Activated naive CD4-positive, alpha-beta T cell treated with anti-CD3 and anti-CD28 coated beads, Interleukin-2, amount 10 ng/mL, durations not matched to agents 7 days and 5 days (primary cell): ENCODE data around the gene DOK3.

Experiments
- CTCF ChIA-PET: fragments of 350-600 bp; sonication (Branson Sonifier 250); formaldehyde crosslinking; loops from one replicate; lab custom pipeline; 2021; ENCODE audit warnings: antibody characterized with exemption; lab: Charles Lee
- DNase-seq: peaks from one replicate; pipeline ENCODE4 v3.0.0-alpha.2; 2020
- H3K27ac Mint-ChIP-seq: one replicate; pipeline ENCODE4 v1.8.0; 2021; ENCODE audit warnings: mild to moderate bottlenecking, moderate library complexity, mixed read lengths
- H3K27me3 Mint-ChIP-seq: one replicate; pipeline ENCODE4 v1.8.0; 2021; ENCODE audit warnings: mild to moderate bottlenecking, mixed read lengths
- H3K36me3 Mint-ChIP-seq: one replicate; pipeline ENCODE4 v1.8.0; 2021; ENCODE audit warnings: mixed read lengths
- H3K4me1 Mint-ChIP-seq: one replicate; pipeline ENCODE4 v1.8.0; 2021; ENCODE audit warnings: mixed read lengths
- H3K4me3 Mint-ChIP-seq: one replicate; pipeline ENCODE4 v1.8.0; 2021; ENCODE audit warnings: mild to moderate bottlenecking, moderate library complexity, mixed read lengths
- H3K9me3 Mint-ChIP-seq: one replicate; pipeline ENCODE4 v1.8.0; 2021; ENCODE audit warnings: mixed read lengths

The DOK3 gene

DNA sequence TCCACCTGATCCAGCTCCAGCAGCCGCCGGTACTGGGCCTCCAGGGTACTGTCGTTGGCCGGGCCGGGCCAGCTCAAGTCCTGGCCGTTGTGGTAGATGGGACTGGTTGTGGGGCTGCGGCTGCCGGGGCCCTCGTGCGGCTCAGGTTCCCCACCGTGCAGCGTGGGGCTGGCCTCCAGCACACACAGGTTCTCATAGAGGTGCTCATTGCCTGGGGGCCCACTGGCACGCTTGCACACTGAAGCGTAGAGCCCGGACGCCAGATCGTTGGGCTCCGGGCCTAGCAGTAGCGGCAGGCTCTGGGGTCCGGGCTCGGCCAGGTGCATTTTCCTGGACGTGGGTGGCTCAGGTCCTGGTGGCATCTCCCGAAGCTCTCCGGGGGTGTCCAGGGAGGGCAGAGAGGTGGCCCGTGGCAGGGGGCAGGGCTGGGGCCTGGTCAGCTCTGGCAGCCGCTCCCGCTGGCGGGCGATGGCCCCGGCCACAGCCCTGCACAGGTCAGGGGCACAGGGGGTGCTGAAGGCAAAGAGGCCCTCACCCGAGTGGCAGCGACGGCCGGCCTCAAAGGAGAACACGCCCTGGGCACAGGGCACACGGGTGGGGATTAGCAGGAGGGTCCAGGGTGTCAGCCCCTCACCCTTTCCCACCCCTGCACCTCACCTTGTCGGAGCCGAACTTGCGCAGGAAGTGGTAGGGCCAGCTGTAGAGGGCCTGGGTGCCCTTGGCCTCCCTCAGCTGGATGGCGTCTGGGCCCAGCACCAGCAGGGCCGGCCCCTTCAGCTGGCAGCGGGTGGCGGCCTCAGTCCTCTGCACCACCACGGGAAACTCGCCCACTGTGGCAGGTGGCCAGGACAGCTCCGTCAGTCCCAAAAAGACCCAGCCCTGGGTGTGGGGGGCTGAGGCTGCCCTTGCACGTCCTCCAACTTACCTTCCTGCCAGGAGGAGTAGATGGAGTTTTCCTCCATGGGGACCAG lies 5.3 kb downstream of the DOK3 start:
- CTCF ChIA-PET: interaction anchor here (0.6 to 7.6 kb wide), 5 partner anchors 12 to 115 kb away, joined by 3 to 114 read pairs (median 5); no protein-coding TSS in a partner anchor
- Mint-ChIP-seq H3K36me3 (no peaks in the 10 kb centered on the region), H3K27ac (no peak overlapping the region), H3K9me3 (no peaks in the 10 kb centered on the region), H3K27me3 (peaks cover 13% of the 10 kb centered on the region), H3K4me3 (no peak overlapping the region), H3K4me1 (no peaks in the 10 kb centered on the region)
- no peak for DNase-seq

DNA sequence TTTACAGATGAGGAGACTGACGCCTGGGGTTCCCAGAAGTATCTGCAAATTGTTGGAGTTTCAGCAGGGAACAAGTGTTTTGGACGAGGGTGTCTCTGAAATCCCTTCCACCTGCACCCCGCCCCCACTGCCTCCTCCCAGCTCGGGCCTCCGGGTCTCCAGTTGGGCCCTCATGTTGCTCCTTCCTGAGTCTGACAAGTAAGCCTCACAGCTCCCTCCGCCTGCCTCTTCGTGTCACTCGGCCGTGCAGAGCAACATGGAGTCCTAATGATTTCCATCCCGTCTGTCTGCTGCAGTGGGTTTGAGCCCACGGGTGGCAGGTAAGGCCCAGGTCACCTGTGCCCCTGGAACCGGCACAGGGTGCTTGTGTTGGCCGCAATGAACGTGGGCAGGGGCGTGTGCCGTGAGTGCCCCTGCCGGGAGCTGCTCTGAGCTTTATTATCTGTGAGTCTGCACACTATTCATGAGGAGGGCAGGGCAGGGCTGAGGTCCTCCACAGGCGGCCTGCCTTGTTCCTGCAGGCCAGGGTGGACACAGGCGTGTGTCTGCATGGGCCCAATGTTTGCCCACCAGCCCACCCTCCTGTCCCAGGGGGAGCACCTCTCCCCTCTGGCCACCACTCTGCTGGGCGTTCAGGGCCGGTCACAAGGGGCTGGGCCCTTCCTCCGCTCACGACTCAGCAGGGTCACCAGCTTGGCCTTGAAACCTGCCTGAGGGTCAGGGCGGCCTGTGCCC lies 6.1 kb downstream of the DOK3 start:
- H3K27ac Mint-ChIP-seq: no peak overlapping the region
- H3K9me3 Mint-ChIP-seq: no peaks in the 10 kb centered on the region
- no peak overlapping the region for H3K4me3 Mint-ChIP-seq
- peaks cover 4% of the 10 kb centered on the region for H3K4me1 Mint-ChIP-seq
- CTCF ChIA-PET: interaction anchor here (1.0 to 7.6 kb wide), 5 partner anchors 8 to 113 kb away, joined by 3 to 114 read pairs (median 5); no protein-coding TSS in a partner anchor
- H3K36me3 Mint-ChIP-seq: no peaks in the 10 kb centered on the region
- H3K27me3 Mint-ChIP-seq: peaks cover 21% of the 10 kb centered on the region
- no peak for DNase-seq

DNA sequence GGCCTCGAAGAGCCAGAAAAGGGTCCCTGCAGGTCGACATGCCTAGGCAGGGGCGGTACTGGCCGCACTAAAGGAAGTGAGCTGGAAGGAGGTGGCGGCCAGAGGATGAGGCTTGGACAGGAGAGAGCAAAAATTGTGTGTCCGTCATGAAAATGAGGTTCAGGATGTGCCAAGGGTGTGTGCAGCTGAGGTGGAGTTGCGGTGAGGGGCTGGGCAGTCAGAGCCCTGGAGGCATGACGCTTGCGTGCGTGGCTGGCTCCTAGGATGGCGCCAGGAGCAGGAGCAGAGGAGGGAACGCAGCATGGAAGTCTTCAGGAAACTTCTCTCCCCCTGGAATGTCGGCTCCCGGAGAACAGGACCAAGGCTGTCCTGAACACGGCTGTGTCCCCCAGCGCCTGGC lies 6.7 kb downstream of the DOK3 start:
- DNase-seq: no peak
- H3K4me3 Mint-ChIP-seq: no peak overlapping the region
- CTCF ChIA-PET: interaction anchor here (1.0 to 7.6 kb wide), 8 partner anchors 9 to 193 kb away, joined by 3 to 114 read pairs (median 8); no protein-coding TSS in a partner anchor
- no peaks in the 10 kb centered on the region for H3K36me3 Mint-ChIP-seq
- peaks cover 28% of the 10 kb centered on the region for H3K27me3 Mint-ChIP-seq
- no peaks in the 10 kb centered on the region for H3K9me3 Mint-ChIP-seq
- peaks cover 9% of the 10 kb centered on the region for H3K4me1 Mint-ChIP-seq
- no peak overlapping the region for H3K27ac Mint-ChIP-seq

DNA sequence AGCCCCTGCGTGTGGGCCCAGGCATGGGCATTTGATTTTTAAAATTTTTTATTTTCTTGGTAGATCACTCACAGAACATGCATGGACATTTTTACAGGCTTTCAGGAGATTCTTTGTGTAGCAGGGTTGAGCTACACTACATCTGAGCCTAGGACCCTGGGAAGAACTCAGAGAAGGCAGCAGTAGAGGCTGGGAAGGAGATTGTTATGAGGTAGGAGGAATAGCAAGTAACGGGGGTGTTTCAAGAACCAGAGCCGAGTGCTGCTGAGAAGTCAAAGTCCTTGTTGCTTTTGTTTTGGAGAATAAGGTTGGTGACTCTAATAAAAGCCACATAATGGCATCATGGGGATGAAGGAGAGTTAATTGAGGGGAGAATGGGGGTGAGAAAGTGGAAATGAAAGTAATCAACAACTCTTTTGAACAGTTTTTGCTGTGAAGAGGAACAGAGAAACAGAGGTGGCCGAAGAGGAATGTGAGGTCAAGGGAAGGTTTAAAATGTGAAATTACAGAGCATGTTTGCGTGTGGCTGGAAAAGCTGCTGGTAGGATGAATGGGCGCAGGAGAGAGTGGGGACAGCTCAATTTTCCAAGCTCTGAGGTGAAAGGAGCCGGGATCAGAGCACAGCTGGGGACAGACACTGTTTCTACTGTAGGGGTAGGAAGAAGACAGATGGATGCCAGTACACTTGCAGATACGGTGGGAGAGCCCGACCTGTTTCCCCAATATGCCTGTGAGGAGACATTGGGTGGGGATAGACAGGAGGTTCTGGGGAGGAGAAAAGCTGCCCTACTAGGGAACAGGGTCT lies 7.5 kb downstream of the DOK3 start:
- Mint-ChIP-seq H3K27me3 (peaks cover 32% of the 10 kb centered on the region), H3K27ac (no peak overlapping the region), H3K4me1 (peaks cover 11% of the 10 kb centered on the region), H3K4me3 (no peak overlapping the region), H3K36me3 (no peaks in the 10 kb centered on the region), H3K9me3 (no peaks in the 10 kb centered on the region)
- DNase-seq: no peak
- CTCF ChIA-PET: interaction anchor here (0.7 to 7.6 kb wide), 23 partner anchors 9 to 388 kb away, joined by 3 to 114 read pairs (median 5); partner anchors contain the start of gene GRK6

DNA sequence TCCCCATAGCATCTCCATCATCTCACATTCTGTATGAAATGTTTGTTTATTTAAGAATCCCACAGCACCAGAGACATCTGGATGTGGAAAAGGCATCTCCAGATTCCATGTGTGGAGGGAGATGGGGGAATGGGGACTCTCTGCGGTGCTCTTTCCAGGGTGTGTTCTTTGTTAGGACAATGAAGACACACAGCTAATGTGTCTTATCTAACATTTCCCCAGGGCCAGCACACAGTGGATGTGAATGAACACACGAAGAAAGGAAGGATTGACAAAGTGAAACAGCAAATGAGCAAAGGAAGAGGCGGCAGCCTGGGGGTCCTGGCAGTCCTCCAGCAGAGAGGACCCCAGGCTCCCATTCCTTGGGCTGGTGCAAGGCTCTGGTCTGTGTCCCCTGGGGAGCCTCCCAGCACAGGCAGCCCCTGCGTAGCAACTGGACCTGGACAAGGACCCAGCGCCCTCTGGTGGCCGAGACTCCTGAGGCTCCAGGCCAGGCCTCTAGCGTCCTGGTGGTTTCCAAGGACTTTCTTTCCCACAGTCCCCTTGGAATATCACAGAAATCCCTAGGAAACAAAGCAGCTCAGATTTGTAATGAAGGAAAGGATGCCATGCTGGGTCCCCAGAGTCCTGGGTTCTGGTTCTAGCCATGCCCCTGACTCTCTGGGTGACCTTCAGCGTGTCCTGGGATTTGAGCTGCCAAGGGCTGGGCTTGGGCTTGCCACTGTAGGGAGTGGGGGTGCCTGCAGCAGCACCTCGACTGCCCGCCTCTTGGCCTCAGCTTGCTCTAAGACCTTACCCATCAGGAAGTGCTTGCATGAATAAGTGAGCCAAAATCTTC lies 8.7 kb downstream of the DOK3 start:
- Mint-ChIP-seq H3K27ac (no peak overlapping the region), H3K36me3 (no peaks in the 10 kb centered on the region), H3K9me3 (no peaks in the 10 kb centered on the region), H3K27me3 (peaks cover 32% of the 10 kb centered on the region), H3K4me3 (no peak overlapping the region), H3K4me1 (peaks cover 16% of the 10 kb centered on the region)
- DNase-seq: peak; percentile 89
- CTCF ChIA-PET: interaction anchor here (0.7 to 7.6 kb wide), 28 partner anchors 9 to 386 kb away, joined by 3 to 114 read pairs (median 4); partner anchors contain the start of gene GRK6

DNA sequence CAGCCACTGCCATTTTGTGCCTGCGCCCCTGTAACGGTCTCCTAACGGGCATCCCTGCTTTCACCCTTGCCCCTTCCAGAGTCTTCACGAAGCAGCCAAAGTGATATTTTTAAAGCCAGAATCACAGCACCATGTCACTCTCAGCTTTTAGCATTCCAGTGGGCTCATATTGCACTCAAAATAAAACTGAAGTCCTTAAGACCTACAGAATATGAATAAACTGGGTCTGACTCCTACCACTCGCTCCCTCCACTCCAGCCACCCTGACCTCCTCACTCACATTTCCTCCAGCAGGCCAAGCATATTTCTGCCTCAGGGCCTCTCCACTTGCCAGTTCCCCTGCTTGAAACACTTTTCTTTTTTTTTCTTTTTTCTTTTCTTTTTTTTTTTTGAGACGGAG lies 9.8 kb downstream of the DOK3 start:
- no peaks in the 10 kb centered on the region for H3K9me3 Mint-ChIP-seq
- H3K27ac Mint-ChIP-seq: no peak overlapping the region
- CTCF ChIA-PET: interaction anchor here (1.4 to 7.6 kb wide), 8 partner anchors 16 to 128 kb away, joined by 4 to 114 read pairs (median 12); no protein-coding TSS in a partner anchor
- H3K4me1 Mint-ChIP-seq: peaks cover 21% of the 10 kb centered on the region
- no peak for DNase-seq
- H3K36me3 Mint-ChIP-seq: no peaks in the 10 kb centered on the region
- H3K27me3 Mint-ChIP-seq: peaks cover 32% of the 10 kb centered on the region
- no peak overlapping the region for H3K4me3 Mint-ChIP-seq

DNA sequence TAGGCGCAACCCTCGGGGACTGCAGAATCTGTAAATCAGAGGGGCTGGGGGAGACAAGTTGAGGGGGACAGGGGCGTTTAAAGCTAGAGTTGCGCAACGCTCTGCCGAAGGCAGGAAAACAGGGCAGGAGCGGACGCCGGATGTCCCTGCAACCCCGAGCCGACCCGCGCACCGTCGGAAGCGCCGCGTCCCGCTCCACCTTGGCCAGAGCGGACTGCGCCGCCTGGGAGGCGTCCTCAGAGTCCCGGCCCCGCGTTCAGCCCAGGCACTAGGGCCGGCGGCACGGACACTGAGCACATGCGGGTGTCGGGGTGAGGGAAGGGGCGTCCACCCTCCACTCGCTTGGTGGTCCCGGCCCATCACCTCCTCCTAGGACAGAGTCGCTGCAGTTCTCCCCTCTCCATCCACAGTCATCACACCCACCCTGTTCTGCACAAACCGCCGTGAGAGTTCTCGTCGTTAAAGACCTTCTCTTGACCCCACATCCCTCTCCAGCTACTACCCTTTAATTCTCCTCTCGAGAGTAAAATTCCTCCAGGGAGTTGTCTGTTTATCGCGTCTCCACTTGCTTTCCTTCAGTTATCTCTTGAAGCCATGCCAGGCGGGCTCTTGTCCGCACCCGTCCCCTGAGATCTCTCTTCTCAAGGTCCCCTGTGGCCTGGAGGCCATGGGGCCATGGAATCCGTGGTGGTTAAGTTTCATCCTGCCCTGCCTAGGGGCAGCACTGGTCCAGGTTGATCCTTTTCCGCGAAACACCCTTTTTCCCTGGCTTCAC lies 11.4 kb downstream of the DOK3 start:
- DNase-seq: peak; percentile 61
- no peak overlapping the region for H3K27ac Mint-ChIP-seq
- H3K9me3 Mint-ChIP-seq: no peaks in the 10 kb centered on the region
- CTCF ChIA-PET: interaction anchor here (1.0 to 7.6 kb wide), 8 partner anchors 9 to 189 kb away, joined by 3 to 114 read pairs (median 5); no protein-coding TSS in a partner anchor
- peak overlapping the region; percentile 81 for H3K4me3 Mint-ChIP-seq
- peaks cover 32% of the 10 kb centered on the region for H3K27me3 Mint-ChIP-seq
- H3K4me1 Mint-ChIP-seq: peaks cover 35% of the 10 kb centered on the region
- H3K36me3 Mint-ChIP-seq: peaks cover 1% of the 10 kb centered on the region

DNA sequence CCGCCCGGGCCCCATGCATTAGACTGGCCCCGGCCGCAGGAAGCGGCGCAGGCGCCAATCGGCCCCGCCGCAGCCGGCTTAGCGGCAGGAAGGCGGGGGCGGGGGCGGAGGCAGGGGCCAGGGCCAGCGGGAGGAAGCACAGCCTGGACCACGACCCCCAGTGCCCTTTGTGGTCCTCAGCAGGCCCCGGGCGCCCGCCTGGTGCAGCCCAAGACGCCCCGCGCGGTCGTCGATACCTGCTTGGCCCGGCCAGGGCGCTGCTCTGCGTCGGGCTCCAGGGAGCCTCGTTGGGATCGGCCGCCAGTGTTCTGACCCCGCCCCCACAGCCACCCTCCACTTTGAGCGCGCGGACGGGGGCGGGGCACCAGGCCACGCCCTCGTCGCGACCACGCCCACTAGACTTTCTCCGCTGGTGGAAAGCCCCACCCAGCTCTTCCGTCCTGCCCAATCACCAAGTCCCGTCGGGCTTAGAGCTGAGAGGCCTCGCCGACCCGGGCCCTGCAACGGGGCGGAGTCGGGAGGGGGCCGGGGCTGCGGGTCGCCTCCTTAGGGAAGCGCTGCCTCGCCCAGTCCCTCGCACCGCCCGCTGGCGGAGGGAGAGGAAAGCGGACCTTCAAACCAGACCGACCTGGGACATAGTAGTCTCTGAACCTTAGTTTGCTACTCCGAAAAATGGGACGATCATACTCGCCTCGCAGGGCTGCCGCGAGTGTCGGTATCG lies 12.2 kb downstream of the DOK3 start, which contains the start of gene PDLIM7:
PDLIM7 (minus strand) TSS at position 313 of the 721 bp plus-strand sequence. CDS start 1,092 bp downstream, outside the sequence.
- H3K9me3 Mint-ChIP-seq: no peaks in the 10 kb centered on the region
- peak; percentile 95 for DNase-seq
- peaks cover 32% of the 10 kb centered on the region for H3K27me3 Mint-ChIP-seq
- H3K27ac Mint-ChIP-seq: no peak within 1 kb of the TSS
- H3K36me3 Mint-ChIP-seq: peaks cover 6% of the 10 kb centered on the region
- CTCF ChIA-PET: interaction anchor here (1.0 to 7.6 kb wide), 5 partner anchors 10 to 188 kb away, joined by 3 to 114 read pairs (median 6); no protein-coding TSS in a partner anchor
- H3K4me3 Mint-ChIP-seq: peak within 1 kb of the TSS; percentile 81
- peaks cover 36% of the 10 kb centered on the region for H3K4me1 Mint-ChIP-seq

DNA sequence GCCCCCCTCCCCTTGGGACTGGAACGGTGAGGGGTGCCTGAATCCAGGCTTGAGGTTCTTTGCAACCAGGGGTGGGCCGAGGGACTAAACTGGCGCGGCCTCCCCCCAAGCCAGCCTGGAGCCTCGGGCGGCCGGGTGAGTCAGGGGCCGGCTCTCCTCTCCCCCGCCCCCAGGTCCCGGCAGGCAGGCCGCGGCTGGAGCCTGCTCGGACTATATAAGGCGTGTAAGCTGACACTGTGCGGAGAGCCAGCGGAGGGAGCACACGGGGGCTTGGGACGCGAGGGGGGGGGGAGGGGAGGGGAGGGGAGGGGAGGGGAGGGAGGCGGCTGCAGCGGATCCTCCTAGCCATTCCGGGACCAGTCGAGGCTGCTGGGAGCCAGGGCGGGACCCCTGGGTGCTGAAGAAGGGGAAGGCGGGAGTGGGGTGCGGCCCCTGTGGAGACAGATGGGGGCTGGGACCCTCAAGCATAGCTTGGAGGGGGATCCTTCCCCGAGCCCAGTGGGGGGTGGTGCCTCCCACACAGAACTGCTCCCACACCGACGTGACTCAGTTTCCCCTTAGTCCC lies 12.8 kb downstream of the DOK3 start:
- CTCF ChIA-PET: interaction anchor here (0.7 to 7.6 kb wide), 6 partner anchors 10 to 187 kb away, joined by 3 to 114 read pairs (median 5); no protein-coding TSS in a partner anchor
- no peaks in the 10 kb centered on the region for H3K9me3 Mint-ChIP-seq
- H3K36me3 Mint-ChIP-seq: peaks cover 7% of the 10 kb centered on the region
- peaks cover 36% of the 10 kb centered on the region for H3K4me1 Mint-ChIP-seq
- H3K27me3 Mint-ChIP-seq: peaks cover 32% of the 10 kb centered on the region
- H3K4me3 Mint-ChIP-seq: peak overlapping the region; percentile 81
- H3K27ac Mint-ChIP-seq: no peak overlapping the region
- no peak for DNase-seq

DNA sequence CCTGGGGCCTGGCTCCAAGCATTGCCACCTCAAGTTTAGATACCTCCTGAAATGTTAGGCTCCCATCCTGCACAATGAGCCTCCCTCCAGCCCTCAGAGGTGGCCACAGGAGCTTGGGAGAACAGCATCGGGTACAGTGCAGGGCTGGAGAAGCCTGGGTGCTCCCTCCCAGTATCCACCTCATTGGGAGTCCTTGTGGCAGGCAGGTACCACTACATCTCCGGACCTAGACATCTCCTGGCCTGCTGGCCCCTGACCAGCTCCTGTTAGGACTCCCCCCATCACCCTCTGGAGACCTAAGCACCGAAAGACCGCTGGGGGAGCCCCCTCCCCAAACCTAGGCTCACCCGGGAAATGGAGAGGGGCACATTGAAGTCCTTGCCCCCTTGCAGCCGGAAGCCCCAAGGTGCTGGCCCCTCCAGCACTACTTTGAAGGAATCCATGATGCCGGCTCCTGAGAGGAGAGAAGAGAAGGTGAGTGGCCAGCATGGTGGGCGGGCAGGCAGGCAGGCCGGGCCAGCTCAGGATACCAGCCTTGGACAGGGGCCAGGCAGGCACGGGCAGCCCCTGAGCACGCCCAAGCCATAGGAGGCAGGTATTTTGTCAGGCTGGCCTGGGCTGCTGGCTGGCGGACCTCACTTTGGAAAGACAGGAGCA lies 13.4 kb downstream of the DOK3 start:
- no peak for DNase-seq
- H3K36me3 Mint-ChIP-seq: peaks cover 8% of the 10 kb centered on the region
- no peaks in the 10 kb centered on the region for H3K9me3 Mint-ChIP-seq
- CTCF ChIA-PET: interaction anchor here (0.7 to 7.6 kb wide), 4 partner anchors 11 to 107 kb away, joined by 3 to 114 read pairs (median 4); no protein-coding TSS in a partner anchor
- H3K27me3 Mint-ChIP-seq: peaks cover 32% of the 10 kb centered on the region
- peaks cover 36% of the 10 kb centered on the region for H3K4me1 Mint-ChIP-seq
- no peak overlapping the region for H3K27ac Mint-ChIP-seq
- peak overlapping the region; percentile 72 for H3K4me3 Mint-ChIP-seq
